ENCODE measurements around the gene VASP. TPM values are rescaled to one million over a fixed set of nuclear protein-coding genes. Genes with fewer than 3 reads are reported as not detected.

Gene VASP
- total and polyA plus RNA-seq, 2 donors (not counting 3 experiments of a cell fraction or from before 2014, with no cell fraction given) = 94.3 to 154 TPM

- DNase-seq (ENCODE audit: low read depth, low spot score) = peak; percentile 95
- dilution Hi-C loops (cut with MboI; ENCODE audit: extremely low pct_ligation_motif_present, low sequenced_read_pairs) = no loop called here
- peak overlapping the region; percentile 78 for H2AFZ ChIP-seq (ENCODE audit: low read depth, low read length)
Measured at GRCh38 chr19:45469132-45469944, 37.9 kb upstream of the VASP start.

More at GRCh38 chr19:45469132-45469944, 37.9 kb upstream of the VASP start:
- ChIA-PET CTCF (interaction anchor here (0.6 to 9.5 kb wide), 14 partner anchors 9 to 300 kb away, joined by 3 to 174 read pairs (median 5); partner anchors contain the start of gene SIX5), POLR2A (interaction anchor here (0.5 to 1.7 kb wide), 6 partner anchors 9 to 67 kb away, joined by 3 to 15 read pairs (median 4); no protein-coding TSS in a partner anchor)
- H3K4me2 ChIP-seq (ENCODE audit: insufficient read depth, low read length) = peak overlapping the region; percentile 77
- no TSS peak for BruUV-seq (replicated peaks)
- H3K36me3 ChIP-seq (ENCODE audit: control insufficient read depth in 2 of 2, extremely low read depth in 1 of 2, insufficient read depth in 2 of 2, low read length in 2 of 2) = no peaks in the 10 kb centered on the region
- H3K79me2 ChIP-seq (ENCODE audit: control insufficient read depth, insufficient read depth, low read length) = no peaks in the 10 kb centered on the region
- intact Hi-C loops (cut with micrococcal nuclease) = loop anchor here (1.0 kb wide), 2 partner anchors 9 to 19 kb away; no protein-coding TSS in a partner anchor
- no peaks in the 10 kb centered on the region for H3K27me3 ChIP-seq (ENCODE audit: control insufficient read depth in 2 of 2, insufficient read depth in 2 of 2, low read length in 2 of 2)
- TF ChIP-seq FOS (IDR thresholded peaks at IDR 0.05; ENCODE audit: borderline replicate concordance, insufficient read depth, low read length) (no peak), MAX (IDR thresholded peaks at IDR 0.05; ENCODE audit: insufficient read depth, insufficient read length) (peak; percentile 55), MYC (IDR thresholded peaks at IDR 0.05; ENCODE audit: low read depth, low read length) (no peak), POLR2AphosphoS5 (IDR thresholded peaks at IDR 0.05; ENCODE audit: insufficient read depth, low read depth, low read length) (peak; percentile 50)
- H3K9me1 ChIP-seq (replicated peaks; ENCODE audit: control insufficient read depth, extremely low read depth, insufficient read depth, low read length) = no peaks in the 10 kb centered on the region
- H3K4me1 ChIP-seq (ENCODE audit: control insufficient read depth, extremely low read depth, insufficient read depth, low read length) = peaks cover 18% of the 10 kb centered on the region
- peak overlapping the region; percentile 86 for H3K27ac ChIP-seq (ENCODE audit: insufficient read depth, low read depth, low read length)
- FAIRE-seq = peak; percentile 97
- H3K4me3 ChIP-seq (replicated peaks in 1 of 3; ENCODE audit: insufficient read depth in 1 of 3, low read depth in 1 of 3, low read length in 3 of 3) = peak overlapping the region; percentile 45 to 71 (median 48)
- H3K9ac ChIP-seq (replicated peaks; ENCODE audit: extremely low read depth, insufficient read depth, low read length) = peak overlapping the region; percentile 83
- no peaks in the 10 kb centered on the region for H4K20me1 ChIP-seq (replicated peaks; ENCODE audit: control insufficient read depth, extremely low read depth, insufficient read depth, low read length)
- no peaks in the 10 kb centered on the region for H3K9me3 ChIP-seq (replicated peaks; ENCODE audit: control insufficient read depth, insufficient read depth, low read length)
